Heart left ventricle (tissue), 16 donors: ENCODE measurements around the gene LDHD. TPM values are rescaled to one million over a fixed set of nuclear protein-coding genes. Genes with fewer than 3 reads are reported as not detected.
"Not testable (repeated sequence)": the region's sequence is repeated elsewhere in the genome, so short reads cannot be mapped to it uniquely, and the experiment has no call there.

ENCODE experiments used
- ATAC-seq, 4 donors: fragments of 200-7000 bp; cut with Tn5 transposase; one replicate each; pipeline ENCODE4 v1.9.1; 2020 to 2022; ENCODE audit warnings: moderate library complexity in 4 of 4, mild to moderate bottlenecking in 3 of 4, moderate number of reproducible peaks in 1 of 4
- DNase-seq, 5 donors: peaks; one replicate each; pipeline ENCODE4 v3.0.0-alpha.2; 2020
- H3K27ac ChIP-seq, 12 donors: fragments of 200-600 bp; sonication (generic) in 4 of 12; one replicate each; pipeline versions ENCODE4 v1.5.0 to v1.8.0; 2016 to 2022; ENCODE audit warnings: mild to moderate bottlenecking in 2 of 12
- H3K27me3 ChIP-seq, 9 donors: fragments of 200-600 bp; sonication (generic) in 2 of 9; one replicate each; pipeline versions ENCODE4 v1.5.1 to v1.8.0; 2016 to 2022; ENCODE audit warnings: mild to moderate bottlenecking in 3 of 9
- H3K36me3 ChIP-seq, 9 donors: fragments of 200-600 bp; sonication (generic) in 2 of 9; one replicate each; pipeline versions ENCODE4 v1.5.0 to v1.8.0; 2018 to 2022; ENCODE audit warnings: mild to moderate bottlenecking in 2 of 9
- H3K4me1 ChIP-seq, 12 donors: fragments of 200-600 bp; sonication (generic) in 4 of 12; one replicate each; pipeline versions ENCODE4 v1.5.0 to v1.8.0; 2016 to 2022; ENCODE audit warnings: mild to moderate bottlenecking in 3 of 12
- H3K4me3 ChIP-seq, 12 donors: fragments of 200-600 bp; sonication (generic) in 4 of 12; one replicate each; pipeline versions ENCODE4 v1.5.0 to v1.8.0; 2017 to 2022; ENCODE audit warnings: mild to moderate bottlenecking in 9 of 12, moderate library complexity in 4 of 12
- H3K9me3 ChIP-seq, 12 donors: fragments of 200-600 bp; sonication (generic) in 4 of 12; one replicate each; pipeline versions ENCODE4 v1.5.0 to v1.8.0; 2016 to 2022; ENCODE audit warnings: mild to moderate bottlenecking in 1 of 12
- POLR2A ChIP-seq, 2 donors: fragments of 450-650 bp; IDR thresholded peaks; one replicate each; pipeline ENCODE4 v1.6.1; 2017; ENCODE audit warnings: antibody characterized with exemption in 2 of 2, mild to moderate bottlenecking in 2 of 2, moderate library complexity in 2 of 2
- WGBS, 4 donors: extraction: QIAGEN DNeasy Blood & Tissue Kit in 2 of 4; methylation state at CpG; one replicate each; pipeline versions ENCODE4 v1.1.5 to v1.1.7; 2013 to 2018; 5-methylcytosine and 5-hydroxymethylcytosine counted together
- intact Hi-C, 10 donors: fragments of 100-400 bp; cut with DNase I; formaldehyde crosslinking; loops; one replicate each; pipeline versions ENCODE4 v1.11.1 to v1.14.2; 2022
- polyA plus RNA-seq, 2 donors: library from polyadenylated mRNA; stranded (reverse); fragments of 200-250 nt; gene quantifications; one replicate each; pipeline ENCODE4 v1.2.3, GENCODE V29; 2013
- total RNA-seq, 9 donors: library from RNA; depleted of rRNA in 2 of 9; stranded (reverse); fragments of >200 nt in 2 of 9; fragmentation: NEBNext Ultra II Directional in 3 of 9; extraction: Animal tissue kit (Norgen Biotek cat#: 25700) in 3 of 9; gene quantifications; one replicate each; pipeline versions ENCODE4 v1.1.0 to v1.2.4, GENCODE V29; 2016 to 2023
- TF ChIP-seq, protein P1 (sequence below), 12 donors: fragments of 200-600 bp; sonication (generic) in 4 of 12; IDR thresholded peaks; one replicate each; pipeline versions ENCODE4 v1.5.0 to v1.8.0; 2018 to 2022; ENCODE audit warnings: antibody characterized with exemption in 12 of 12, mild to moderate bottlenecking in 5 of 12
- donor health status: ischemic (EF 13 %, LVEDD 7.1; RV severe dilation, severe dysfunction).
- donor health status: healthy with polysubstance abuse.
- donor health status: DM: no; HTN: yes; CAD: no.
- donor health status: DM: no; HTN: no; CAD: no.
- donor health status: ischemic (EF 25% LVEDD 6.9; RV normal size, moderate dysfunction).
- donor health status: ischemic (EF 25% LVEDD 5.7; RV mildly dilated, moderate dysfunction).
- donor health status: healthy.
- donor health status: DM: yes; HTN: yes; CAD: no.
- donor health status: ischemic (EF 35%, LVEDD 5.7; RV mildly dilated, moderate dysfunction).
- donor health status: nonischemic (EF 11% LVEDD 7.7; RV severe dilation, severe dysfunction).
- donor health status: DM: yes; HTN: yes; CAD: no.
- donor health status: PGD.
- donor health status: ischemic (EF 29% LVEDD 5.4; RV normal size, mild dysfunction).
- donor health status: nonischemic (EF 23%, LVEDD 6.1; RV moderate dilation, normal function).

LDHD gene
- total and polyA plus RNA-seq, 11 donors, result 49.0 to 185 (median 90.6) TPM

DNA sequence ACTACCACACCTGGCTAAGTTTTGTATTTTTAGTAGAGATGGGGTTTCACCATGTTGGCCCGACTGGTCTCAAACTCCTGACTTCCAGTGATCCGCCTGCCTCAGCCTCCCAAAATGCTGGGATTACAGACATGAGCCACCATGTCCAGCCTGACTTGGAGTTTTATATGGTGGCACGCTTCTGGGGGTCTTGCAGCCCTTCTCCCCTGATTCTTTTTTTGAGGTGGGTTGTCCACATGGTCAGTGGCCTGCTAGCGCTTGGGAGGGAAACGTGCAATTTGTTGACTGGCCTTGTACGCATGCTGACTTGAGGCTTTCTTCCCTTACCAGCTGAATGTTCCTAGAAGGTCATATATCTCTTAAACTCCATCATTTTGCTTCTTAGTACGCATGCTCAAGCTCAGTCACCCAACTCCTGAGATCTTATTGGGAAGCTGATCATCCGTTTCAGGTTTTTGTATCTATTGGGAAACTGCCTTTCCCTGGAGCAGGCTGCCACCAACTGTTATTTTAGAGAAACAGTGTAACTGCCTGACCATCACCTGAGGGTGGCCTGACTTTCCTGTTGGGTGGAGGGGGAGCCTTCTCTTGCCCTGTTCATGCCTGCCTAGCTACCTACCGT, 13.7 kb upstream of the LDHD start:
- ATAC-seq (peak in 1 of 4 donors; percentile 56), DNase-seq (no peak)
- no peaks in the 10 kb centered on the region for H3K36me3 ChIP-seq
- no peaks in the 10 kb centered on the region for H3K27me3 ChIP-seq
- peaks cover 0 to 11% (median 0%) of the 10 kb centered on the region in 12 donors for H3K9me3 ChIP-seq
- TF ChIP-seq POLR2A (IDR thresholded peaks at IDR 0.05), result no peak
- TF ChIP-seq, protein P1, sequence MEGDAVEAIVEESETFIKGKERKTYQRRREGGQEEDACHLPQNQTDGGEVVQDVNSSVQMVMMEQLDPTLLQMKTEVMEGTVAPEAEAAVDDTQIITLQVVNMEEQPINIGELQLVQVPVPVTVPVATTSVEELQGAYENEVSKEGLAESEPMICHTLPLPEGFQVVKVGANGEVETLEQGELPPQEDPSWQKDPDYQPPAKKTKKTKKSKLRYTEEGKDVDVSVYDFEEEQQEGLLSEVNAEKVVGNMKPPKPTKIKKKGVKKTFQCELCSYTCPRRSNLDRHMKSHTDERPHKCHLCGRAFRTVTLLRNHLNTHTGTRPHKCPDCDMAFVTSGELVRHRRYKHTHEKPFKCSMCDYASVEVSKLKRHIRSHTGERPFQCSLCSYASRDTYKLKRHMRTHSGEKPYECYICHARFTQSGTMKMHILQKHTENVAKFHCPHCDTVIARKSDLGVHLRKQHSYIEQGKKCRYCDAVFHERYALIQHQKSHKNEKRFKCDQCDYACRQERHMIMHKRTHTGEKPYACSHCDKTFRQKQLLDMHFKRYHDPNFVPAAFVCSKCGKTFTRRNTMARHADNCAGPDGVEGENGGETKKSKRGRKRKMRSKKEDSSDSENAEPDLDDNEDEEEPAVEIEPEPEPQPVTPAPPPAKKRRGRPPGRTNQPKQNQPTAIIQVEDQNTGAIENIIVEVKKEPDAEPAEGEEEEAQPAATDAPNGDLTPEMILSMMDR (IDR thresholded peaks at IDR 0.05), result peak in 8 of 12 donors; percentile 16 to 51 (median 26)
- 74 to 84% (median 82%) methylated on average over 9 of the region's 9 CpGs for WGBS, 4 donors
- H3K4me1 ChIP-seq, result no peaks in the 10 kb centered on the region
- H3K4me3 ChIP-seq, result no peak overlapping the region
- no peak overlapping the region for H3K27ac ChIP-seq
- intact Hi-C loops, result loop anchor here in 1 of 10 donors (10.0 kb wide), 1 partner anchor 425 kb away; the partner anchor contains the start of gene MLKL

DNA sequence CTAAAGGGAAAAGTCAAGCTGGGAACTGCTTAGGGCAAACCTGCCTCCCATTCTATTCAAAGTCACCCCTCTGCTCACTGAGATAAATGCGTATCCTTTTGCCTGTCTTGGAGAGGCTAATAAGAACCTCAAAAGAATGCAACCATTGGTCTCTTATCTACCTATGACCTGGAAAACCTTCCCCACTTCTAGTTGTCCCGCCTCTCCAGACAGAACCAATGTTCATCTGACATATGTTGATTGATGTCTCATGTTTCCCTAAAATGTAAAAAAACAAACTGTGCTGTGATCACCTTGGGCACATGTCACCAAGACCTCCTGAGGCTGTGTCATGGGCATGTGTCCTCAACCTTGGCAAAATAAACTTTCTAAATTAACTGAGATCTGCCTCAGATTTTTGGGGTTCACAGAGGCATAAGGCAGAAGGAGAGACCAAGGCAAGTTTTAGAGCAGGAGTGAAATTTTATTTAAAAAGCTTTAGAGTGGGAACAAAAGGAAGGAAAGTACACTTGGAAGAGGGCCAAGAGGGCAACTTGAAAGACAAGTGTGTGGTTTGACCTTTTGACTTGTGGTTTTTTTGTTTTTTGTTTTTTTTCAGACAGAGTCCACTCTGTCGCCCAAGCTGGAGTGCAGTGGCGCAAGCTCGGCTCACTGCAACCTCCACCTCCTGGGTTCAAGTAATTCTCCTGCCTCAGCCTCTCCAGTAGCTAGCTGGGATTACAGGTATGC, 13.0 kb upstream of the LDHD start:
- not testable (repeated sequence) for DNase-seq, H3K36me3 ChIP-seq, ATAC-seq, H3K27me3 ChIP-seq, H3K4me1 ChIP-seq, H3K4me3 ChIP-seq, H3K27ac ChIP-seq
- H3K9me3 ChIP-seq, result peaks cover 0 to 11% (median 0%) of the 10 kb centered on the region in 12 donors
- intact Hi-C loops, result loop anchor here in 2 of 10 donors (10.0 kb wide), 2 partner anchors 415 to 425 kb away; partner anchors contain the start of gene MLKL (in 1 of the 2)
- WGBS, 4 donors, result 80 to 86% (median 84%) methylated on average over 5 of the region's 5 CpGs

DNA sequence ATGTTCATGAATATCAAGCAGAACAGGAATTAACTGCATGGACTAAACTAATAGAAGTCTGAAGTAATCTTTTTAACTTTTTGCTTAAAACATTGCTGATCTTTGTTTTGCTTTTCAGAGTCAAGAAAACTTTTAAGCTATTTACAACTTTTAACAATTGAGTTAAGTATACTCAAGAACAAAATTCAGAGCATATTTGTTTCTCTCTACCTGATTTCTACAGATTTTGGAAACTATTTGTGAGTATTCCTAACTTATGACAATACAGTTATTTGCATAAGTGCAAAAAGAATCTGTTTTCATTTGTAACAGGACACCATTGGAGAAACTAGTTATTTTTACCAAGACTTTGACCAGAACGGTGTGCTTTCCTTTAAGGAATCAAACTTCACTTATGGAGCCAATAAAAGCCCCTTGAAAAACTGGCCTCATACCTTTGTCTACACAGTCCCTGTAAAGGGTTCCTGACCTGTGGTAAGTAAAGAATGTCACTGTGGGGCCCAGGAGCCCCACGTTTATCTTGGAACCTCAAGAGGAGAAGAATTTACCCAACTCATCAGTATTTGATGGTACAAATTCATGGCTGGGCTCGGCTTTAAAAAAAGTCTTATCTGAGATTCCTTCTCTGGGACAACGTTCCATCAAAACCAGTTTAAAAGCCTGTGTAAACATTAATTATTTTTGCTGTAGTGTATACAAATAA, 11.3 kb upstream of the LDHD start:
- Histone ChIP-seq H3K9me3 (peaks cover 0 to 13% (median under 1%) of the 10 kb centered on the region in 12 donors), H3K4me3 (no peak overlapping the region), H3K27ac (no peak overlapping the region), H3K4me1 (no peaks in the 10 kb centered on the region), H3K27me3 (no peaks in the 10 kb centered on the region), H3K36me3 (no peaks in the 10 kb centered on the region)
- intact Hi-C loops, result loop anchor here in 1 of 10 donors (10.0 kb wide), 1 partner anchor 413 kb away; no protein-coding TSS in a partner anchor
- 69 to 79% (median 73%) methylated on average over 4 of the region's 4 CpGs for WGBS, 4 donors
- ATAC-seq, result no peak
- TF ChIP-seq, protein P1 (IDR thresholded peaks at IDR 0.05), result no peak
- no peak for TF ChIP-seq POLR2A (IDR thresholded peaks at IDR 0.05)
- no peak for DNase-seq

DNA sequence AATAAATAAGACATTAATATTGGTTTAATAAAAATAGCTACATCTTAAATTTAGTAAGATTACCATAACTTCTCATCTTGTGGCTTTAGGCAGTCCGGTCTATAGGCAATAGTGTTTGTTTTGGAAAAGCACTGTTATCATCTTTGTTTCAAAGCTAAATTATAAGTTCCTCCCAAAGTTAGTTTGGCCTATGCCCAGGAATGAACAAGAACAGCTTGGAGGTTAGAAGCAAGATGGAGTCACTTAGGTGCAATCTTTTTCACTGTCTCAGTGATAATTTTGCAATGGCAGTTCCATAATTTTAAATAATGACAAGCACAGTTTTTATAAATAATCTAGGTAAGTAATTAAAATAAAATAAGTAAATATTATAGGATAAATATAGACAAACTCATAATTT, 6.0 kb upstream of the LDHD start:
- intact Hi-C loops, result loop anchor here in 1 of 10 donors (10.0 kb wide), 1 partner anchor 408 kb away; no protein-coding TSS in a partner anchor

More for the DNA sequence above, 6.0 kb upstream of the LDHD start:
- Histone ChIP-seq H3K27me3 (no peaks in the 10 kb centered on the region), H3K36me3 (no peaks in the 10 kb centered on the region), H3K9me3 (peaks cover 0 to 27% (median 18%) of the 10 kb centered on the region in 12 donors), H3K27ac (no peak overlapping the region), H3K4me1 (no peaks in the 10 kb centered on the region), H3K4me3 (no peak overlapping the region)
- DNase-seq, result no peak
- no peak for ATAC-seq
- no peak for TF ChIP-seq POLR2A (IDR thresholded peaks at IDR 0.05)
- TF ChIP-seq, protein P1 (IDR thresholded peaks at IDR 0.05), result no peak
- WGBS, 4 donors, result 91 to 97% (median 94%) methylated on average over 1 of the region's 1 CpG
